Measurements from ENCODE around the gene ESF1. TPM values are rescaled to one million over a fixed set of nuclear protein-coding genes. Genes with fewer than 3 reads are reported as not detected.

Gene ESF1
- total and polyA plus RNA-seq, 4 donors, result 3.5 to 7.3 (median 5.7) TPM

GRCh38 chr20:13794667-13795066, 9.9 kb upstream of the ESF1 start:
- H3K27me3 ChIP-seq (ENCODE audit: control insufficient read depth in 4 of 4, insufficient read depth in 4 of 4, low read length in 3 of 4), result no peaks in the 10 kb centered on the region
- TF ChIP-seq, protein P1, sequence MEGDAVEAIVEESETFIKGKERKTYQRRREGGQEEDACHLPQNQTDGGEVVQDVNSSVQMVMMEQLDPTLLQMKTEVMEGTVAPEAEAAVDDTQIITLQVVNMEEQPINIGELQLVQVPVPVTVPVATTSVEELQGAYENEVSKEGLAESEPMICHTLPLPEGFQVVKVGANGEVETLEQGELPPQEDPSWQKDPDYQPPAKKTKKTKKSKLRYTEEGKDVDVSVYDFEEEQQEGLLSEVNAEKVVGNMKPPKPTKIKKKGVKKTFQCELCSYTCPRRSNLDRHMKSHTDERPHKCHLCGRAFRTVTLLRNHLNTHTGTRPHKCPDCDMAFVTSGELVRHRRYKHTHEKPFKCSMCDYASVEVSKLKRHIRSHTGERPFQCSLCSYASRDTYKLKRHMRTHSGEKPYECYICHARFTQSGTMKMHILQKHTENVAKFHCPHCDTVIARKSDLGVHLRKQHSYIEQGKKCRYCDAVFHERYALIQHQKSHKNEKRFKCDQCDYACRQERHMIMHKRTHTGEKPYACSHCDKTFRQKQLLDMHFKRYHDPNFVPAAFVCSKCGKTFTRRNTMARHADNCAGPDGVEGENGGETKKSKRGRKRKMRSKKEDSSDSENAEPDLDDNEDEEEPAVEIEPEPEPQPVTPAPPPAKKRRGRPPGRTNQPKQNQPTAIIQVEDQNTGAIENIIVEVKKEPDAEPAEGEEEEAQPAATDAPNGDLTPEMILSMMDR (IDR thresholded peaks at IDR 0.05; ENCODE audit: low read depth, low read length, missing input control), result no peak
- TF ChIP-seq, protein P2, sequence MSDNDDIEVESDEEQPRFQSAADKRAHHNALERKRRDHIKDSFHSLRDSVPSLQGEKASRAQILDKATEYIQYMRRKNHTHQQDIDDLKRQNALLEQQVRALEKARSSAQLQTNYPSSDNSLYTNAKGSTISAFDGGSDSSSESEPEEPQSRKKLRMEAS (IDR thresholded peaks at IDR 0.05), result no peak
- TF ChIP-seq FOXA1 (IDR thresholded peaks at IDR 0.05) (no peak), HNF4G (IDR thresholded peaks at IDR 0.05) (no peak), RXRA (IDR thresholded peaks at IDR 0.05) (no peak), GABPA (IDR thresholded peaks at IDR 0.05 in 1 of 2, conservative IDR thresholded peaks at IDR 0.05 in 1 of 2) (no peak), HNF4A (conservative IDR thresholded peaks at IDR 0.05) (no peak), FOXA2 (IDR thresholded peaks at IDR 0.05) (no peak), ATF3 (IDR thresholded peaks at IDR 0.05) (no peak), TAF1 (conservative IDR thresholded peaks at IDR 0.05) (no peak), NR2F2 (IDR thresholded peaks at IDR 0.05) (no peak), YY1 (IDR thresholded peaks at IDR 0.05) (no peak), RAD21 (IDR thresholded peaks at IDR 0.05) (no peak), EGR1 (IDR thresholded peaks at IDR 0.05; ENCODE audit: low read depth in 2 of 2) (no peak)
- no peak overlapping the region for H3K4me3 ChIP-seq (ENCODE audit: low read depth in 1 of 3, low read length in 3 of 3)
- 98% methylated on average over 6 of the region's 6 CpGs for WGBS
- H3K9me3 ChIP-seq (ENCODE audit: control insufficient read depth in 4 of 4, low read length in 3 of 4), result no peaks in the 10 kb centered on the region
- peaks cover 1 to 7% (median 2%) of the 10 kb centered on the region in 4 donors for H3K4me1 ChIP-seq (ENCODE audit: control insufficient read depth in 4 of 4, insufficient read depth in 4 of 4, low read length in 3 of 4)
- no peak overlapping the region for H3K9ac ChIP-seq (ENCODE audit: low read depth in 1 of 2, low read length in 2 of 2)
- no peak overlapping the region for H3K27ac ChIP-seq (ENCODE audit: low read depth in 1 of 2, low read length in 2 of 2)
- H3K36me3 ChIP-seq (ENCODE audit: control insufficient read depth in 4 of 4, insufficient read depth in 3 of 4, low read depth in 1 of 4, low read length in 3 of 4), result peaks cover 10 to 43% (median 33%) of the 10 kb centered on the region in 4 donors
- no peak for DNase-seq (ENCODE audit: low spot score)

GRCh38 chr20:13793001-13793400, 8.3 kb upstream of the ESF1 start:
- H3K36me3 ChIP-seq (ENCODE audit: control insufficient read depth in 4 of 4, insufficient read depth in 3 of 4, low read depth in 1 of 4, low read length in 3 of 4), result peaks cover 11 to 39% (median 31%) of the 10 kb centered on the region in 4 donors
- H3K4me1 ChIP-seq (ENCODE audit: control insufficient read depth in 4 of 4, insufficient read depth in 4 of 4, low read length in 3 of 4), result peaks cover 0 to 6% (median 0%) of the 10 kb centered on the region in 4 donors
- no peaks in the 10 kb centered on the region for H3K9me3 ChIP-seq (ENCODE audit: control insufficient read depth in 4 of 4, low read length in 3 of 4)
- 93% methylated on average over 1 of the region's 1 CpG for WGBS
- DNase-seq (ENCODE audit: low spot score), result no peak
- no peaks in the 10 kb centered on the region for H3K27me3 ChIP-seq (ENCODE audit: control insufficient read depth in 4 of 4, insufficient read depth in 4 of 4, low read length in 3 of 4)
- H3K9ac ChIP-seq (ENCODE audit: low read depth in 1 of 2, low read length in 2 of 2), result no peak overlapping the region
- no peak overlapping the region for H3K27ac ChIP-seq (ENCODE audit: low read depth in 1 of 2, low read length in 2 of 2)
- TF ChIP-seq SP1 (IDR thresholded peaks at IDR 0.05) (no peak), HNF4G (IDR thresholded peaks at IDR 0.05) (no peak), NR2F2 (IDR thresholded peaks at IDR 0.05) (no peak), YY1 (IDR thresholded peaks at IDR 0.05) (no peak), REST (IDR thresholded peaks at IDR 0.05) (no peak), EGR1 (IDR thresholded peaks at IDR 0.05; ENCODE audit: low read depth in 2 of 2) (no peak), RAD21 (IDR thresholded peaks at IDR 0.05) (no peak), TAF1 (conservative IDR thresholded peaks at IDR 0.05) (no peak), GABPA (IDR thresholded peaks at IDR 0.05 in 1 of 2, conservative IDR thresholded peaks at IDR 0.05 in 1 of 2) (no peak), FOXA1 (IDR thresholded peaks at IDR 0.05) (no peak), ATF3 (IDR thresholded peaks at IDR 0.05) (no peak), RXRA (IDR thresholded peaks at IDR 0.05) (no peak), FOXA2 (IDR thresholded peaks at IDR 0.05) (no peak)
- TF ChIP-seq, protein P2 (IDR thresholded peaks at IDR 0.05), result no peak
- TF ChIP-seq, protein P3, sequence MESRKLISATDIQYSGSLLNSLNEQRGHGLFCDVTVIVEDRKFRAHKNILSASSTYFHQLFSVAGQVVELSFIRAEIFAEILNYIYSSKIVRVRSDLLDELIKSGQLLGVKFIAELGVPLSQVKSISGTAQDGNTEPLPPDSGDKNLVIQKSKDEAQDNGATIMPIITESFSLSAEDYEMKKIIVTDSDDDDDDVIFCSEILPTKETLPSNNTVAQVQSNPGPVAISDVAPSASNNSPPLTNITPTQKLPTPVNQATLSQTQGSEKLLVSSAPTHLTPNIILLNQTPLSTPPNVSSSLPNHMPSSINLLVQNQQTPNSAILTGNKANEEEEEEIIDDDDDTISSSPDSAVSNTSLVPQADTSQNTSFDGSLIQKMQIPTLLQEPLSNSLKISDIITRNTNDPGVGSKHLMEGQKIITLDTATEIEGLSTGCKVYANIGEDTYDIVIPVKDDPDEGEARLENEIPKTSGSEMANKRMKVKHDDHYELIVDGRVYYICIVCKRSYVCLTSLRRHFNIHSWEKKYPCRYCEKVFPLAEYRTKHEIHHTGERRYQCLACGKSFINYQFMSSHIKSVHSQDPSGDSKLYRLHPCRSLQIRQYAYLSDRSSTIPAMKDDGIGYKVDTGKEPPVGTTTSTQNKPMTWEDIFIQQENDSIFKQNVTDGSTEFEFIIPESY (IDR thresholded peaks at IDR 0.05), result no peak
- H3K4me3 ChIP-seq (ENCODE audit: low read depth in 1 of 3, low read length in 3 of 3), result no peak overlapping the region

All from liver (tissue), 9 donors.